NB4 (cell line): ENCODE data around the gene SESN1.

Experiments
- CTCF ChIP-seq: IDR thresholded peaks from one replicate; pipeline ENCODE4 v1.5.1; 2012; ENCODE audit warnings: low read depth, low read length
- MYC ChIP-seq: IDR thresholded peaks from 2 replicates; pipeline ENCODE4 v1.6.1; 2011; ENCODE audit warnings: low read depth, low read length
- POLR2A ChIP-seq: IDR thresholded peaks from 2 replicates; pipeline ENCODE4 v1.6.1; 2011; ENCODE audit warnings: mild to moderate bottlenecking; ENCODE audit not compliant: insufficient read length; ENCODE audit errors: extremely low read depth
- TF ChIP-seq, protein P1 (sequence below): IDR thresholded peaks from 2 replicates; pipeline ENCODE4 v1.6.1; 2011; ENCODE audit warnings: low read depth, low read length

GRCh38 chr6:109081516-109082187, 13.0 kb downstream of the SESN1 start:
- TF ChIP-seq CTCF (no peak), POLR2A (no peak), MYC (no peak)
- TF ChIP-seq, protein P1, sequence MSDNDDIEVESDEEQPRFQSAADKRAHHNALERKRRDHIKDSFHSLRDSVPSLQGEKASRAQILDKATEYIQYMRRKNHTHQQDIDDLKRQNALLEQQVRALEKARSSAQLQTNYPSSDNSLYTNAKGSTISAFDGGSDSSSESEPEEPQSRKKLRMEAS: no peak
